Medulla oblongata (tissue), 1 donor: Measurements from ENCODE around the gene SLC25A12.
"Not testable (repeated sequence)": the region's sequence is repeated elsewhere in the genome, so short reads cannot be mapped to it uniquely, and the experiment has no call there.

Experiments
- DNase-seq: peaks from one replicate; pipeline ENCODE4 v3.0.0-alpha.2; 2015; ENCODE audit errors: extremely low spot score

The SLC25A12 gene

GRCh38 chr2:171893824-171894611 is at the start of gene SLC25A12:
TSS of gene SLC25A12 (minus strand) at chr2:171894244. CDS start at chr2:171894214, 30 bp downstream.
- DNase-seq, result peak; percentile 89

- no peak for DNase-seq
Measured at GRCh38 chr2:171941316-171941699, 47.3 kb upstream of the SLC25A12 start.

GRCh38 chr2:171939743-171940071 is 45.7 kb upstream of the SLC25A12 start:
- no peak for DNase-seq

GRCh38 chr2:171939058-171939742 is 45.2 kb upstream of the SLC25A12 start:
- no peak for DNase-seq

DNA sequence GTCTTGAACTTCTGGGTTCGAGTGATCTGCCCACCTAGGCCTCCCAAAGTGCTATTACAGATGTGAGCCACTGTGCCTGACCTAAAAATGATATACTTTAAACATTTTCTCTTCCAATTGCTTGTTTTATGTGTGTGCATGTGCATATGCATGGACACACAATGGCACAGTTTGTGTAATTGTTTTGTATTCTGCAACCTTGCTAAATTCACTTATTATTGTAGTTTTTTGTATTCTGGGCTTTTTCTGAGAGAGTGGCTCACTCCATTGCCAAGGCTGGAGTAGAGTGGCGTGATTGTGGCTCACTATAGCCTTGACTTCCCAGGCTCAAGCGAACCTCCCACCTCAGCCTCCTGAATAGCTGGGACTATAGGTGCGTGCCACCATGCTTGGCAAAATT is 36.3 kb upstream of the SLC25A12 start:
- DNase-seq, result no peak

- no peak for DNase-seq
Measured at GRCh38 chr2:171924170-171924942, 30.3 kb upstream of the SLC25A12 start.

DNA sequence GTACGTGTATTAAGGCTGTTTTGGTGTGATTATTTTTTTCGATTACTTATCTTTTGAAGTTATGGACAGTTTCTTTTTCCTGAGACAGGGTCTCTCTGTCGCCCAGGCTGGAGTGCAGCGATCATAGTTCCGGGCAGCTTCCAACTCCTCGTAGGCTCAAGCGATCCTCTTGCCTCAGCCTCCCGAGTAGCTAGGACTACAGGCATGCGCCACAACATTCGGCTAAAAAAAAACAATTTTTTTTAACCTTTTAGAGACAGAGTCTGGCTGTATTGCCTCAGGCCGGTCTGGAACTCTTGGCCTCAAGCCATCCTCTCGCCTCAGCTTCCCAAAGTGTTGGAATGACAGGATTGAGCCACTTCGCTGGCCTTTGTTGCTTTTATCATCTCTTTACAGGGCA is 29.2 kb upstream of the SLC25A12 start:
- no peak for DNase-seq

DNA sequence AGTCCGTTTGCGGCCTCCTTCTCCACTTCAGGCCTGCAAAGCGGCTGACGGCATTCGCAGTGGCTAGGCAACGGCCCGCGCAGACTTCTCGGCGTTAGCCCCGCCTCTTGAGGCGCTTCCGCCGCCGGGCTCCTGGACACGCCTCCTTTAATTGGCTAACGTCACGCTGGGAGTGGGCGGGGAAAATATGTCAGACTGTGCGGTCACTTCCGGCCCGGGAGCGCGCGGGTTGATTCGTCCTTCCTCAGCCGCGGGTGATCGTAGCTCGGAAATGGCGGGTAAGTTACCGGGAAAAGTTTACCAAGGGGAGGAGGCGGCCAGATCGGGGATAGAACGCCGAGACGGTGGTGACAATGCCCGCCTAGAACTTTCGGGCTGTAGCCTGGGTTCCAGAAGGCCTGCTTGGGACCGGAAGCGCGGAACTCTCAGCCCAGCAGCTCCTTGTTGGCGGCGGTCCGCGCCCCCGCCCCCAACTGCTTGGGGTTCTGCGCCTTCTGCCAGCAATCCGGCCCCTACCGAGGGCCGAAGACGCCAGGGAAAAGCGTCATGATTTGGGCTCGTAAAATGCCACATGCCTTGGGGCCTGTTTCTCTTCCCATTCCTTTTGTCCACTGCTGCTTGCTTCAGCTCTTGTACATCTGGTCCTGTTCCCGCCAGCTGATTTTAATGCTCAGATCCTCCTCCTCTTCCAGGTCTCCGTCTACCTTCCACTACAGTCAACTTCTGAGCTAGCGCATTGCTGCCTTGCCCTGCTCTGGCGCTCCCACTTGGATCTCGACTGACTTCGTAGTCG is 28.4 kb upstream of the SLC25A12 start, which contains the start of gene HAT1:
TSS of gene HAT1 (plus strand) at position 232 of the 793 bp plus-strand sequence. CDS start at position 272, 40 bp downstream.
- DNase-seq, result peak; percentile 99

DNA sequence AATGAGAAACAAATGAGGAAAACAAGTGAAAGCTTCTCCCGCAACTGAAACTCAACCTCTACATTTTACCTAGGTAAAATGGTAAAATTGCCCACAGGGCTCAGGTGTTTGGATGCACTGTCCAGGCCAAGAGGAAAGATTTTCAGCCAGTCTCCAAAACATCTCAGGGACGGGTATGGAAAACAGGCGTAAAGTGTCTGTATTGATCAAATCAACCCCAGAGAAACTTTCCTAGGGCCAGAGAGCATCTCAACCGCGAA is 27.9 kb upstream of the SLC25A12 start:
- DNase-seq, result no peak

DNA sequence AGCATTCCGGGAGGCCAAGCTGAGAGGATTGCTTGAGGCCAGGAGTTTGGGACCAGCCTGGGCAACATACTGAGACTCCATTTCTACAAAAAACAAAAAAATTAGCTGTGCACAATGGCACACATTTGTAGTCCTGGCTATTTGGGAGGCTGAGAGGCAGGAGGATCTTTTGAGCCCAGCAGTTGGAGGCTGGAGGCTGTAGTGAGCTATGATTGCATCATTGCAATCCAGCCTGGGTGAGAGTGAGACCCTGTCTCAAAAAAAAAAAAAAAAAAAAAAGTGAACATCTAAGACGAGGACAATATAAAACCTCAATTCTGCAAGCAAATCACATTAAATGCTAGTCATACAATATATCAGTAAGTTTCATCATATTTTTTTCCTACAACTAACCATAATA is 25.4 kb upstream of the SLC25A12 start:
- DNase-seq, result no peak

DNA sequence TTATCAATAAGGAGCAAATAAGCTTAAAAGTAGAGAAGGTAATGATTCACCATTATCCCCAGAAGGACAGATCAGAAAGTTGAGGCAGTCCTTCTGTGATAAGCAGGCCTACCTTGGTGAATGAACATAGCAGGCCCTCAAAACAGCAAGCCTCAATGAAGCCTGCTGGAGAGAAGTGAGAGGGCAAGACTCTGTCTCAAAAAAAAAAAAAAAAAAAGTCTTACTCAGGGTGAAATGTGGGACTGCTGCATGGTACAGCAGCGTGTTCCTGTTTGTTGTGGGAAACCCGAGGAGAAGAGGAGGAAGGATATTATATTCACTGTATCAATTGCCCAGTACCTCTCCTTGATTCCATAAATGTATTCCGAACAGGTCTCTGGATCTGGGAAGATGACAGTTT is 19.5 kb upstream of the SLC25A12 start:
- DNase-seq, result no peak

DNA sequence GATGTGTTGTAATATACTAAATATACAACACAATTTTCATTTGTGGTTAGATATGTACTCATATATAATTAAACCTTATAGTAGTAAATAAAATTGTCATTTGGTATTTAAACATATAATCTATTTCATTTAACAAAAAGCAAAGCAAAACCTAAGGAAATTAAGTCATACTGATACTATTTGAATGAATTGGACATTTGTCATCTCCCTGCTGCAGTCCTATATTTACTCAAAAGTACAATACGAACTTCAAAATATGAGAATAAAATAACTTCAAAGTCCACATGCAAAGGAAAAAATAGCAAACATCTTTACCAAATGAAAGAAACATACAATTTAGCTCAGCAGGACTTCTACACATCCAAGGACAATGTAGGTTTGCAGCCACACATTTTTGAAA is 16.4 kb upstream of the SLC25A12 start:
- DNase-seq, result no peak

DNA sequence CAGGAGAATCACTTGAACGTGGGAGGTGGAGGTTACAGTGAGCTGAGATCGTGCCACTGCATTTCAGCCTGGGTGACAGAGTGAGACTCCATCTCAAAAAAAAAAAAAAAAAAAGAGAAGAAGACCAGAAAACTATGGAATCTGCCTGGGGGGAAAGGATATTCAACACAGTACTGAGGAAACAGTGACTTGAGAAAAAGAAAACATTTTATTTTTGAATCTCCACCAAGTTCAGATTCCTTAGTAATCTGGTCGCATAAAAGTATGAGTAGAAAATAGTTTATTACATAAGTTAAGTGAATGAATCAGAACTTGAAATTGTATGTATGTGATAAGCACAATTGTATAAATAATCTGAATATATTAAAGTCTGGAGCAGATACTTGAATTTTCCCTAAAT is 15.2 kb upstream of the SLC25A12 start:
- DNase-seq, result no peak

- no peak for DNase-seq
Measured at GRCh38 chr2:171908235-171908634, 14.2 kb upstream of the SLC25A12 start.

DNA sequence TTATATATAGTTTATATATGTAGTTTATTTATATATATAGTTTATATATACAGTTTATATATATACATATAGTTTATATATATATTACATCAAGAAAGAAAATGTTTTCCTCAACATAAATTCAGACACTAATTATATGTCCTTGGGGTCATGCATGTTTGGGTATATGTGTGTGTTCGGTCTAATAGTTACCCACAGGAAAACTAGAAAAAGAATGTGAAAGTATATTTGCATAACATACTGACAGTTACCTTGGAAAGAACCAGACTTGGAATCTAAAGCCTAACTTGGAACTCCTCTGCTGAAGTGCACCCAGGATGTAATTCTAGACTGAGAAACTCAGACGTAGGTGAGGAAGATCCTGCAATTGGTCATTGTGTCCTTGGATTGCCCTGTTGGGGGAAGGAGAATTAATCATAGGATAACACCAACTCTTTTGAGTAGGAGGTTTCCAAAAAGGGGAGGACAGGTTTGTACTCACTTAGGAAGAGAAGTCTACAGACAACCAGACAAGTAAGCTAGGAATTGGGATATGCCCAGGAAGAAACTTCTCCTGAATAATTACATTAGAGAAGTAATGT is 8.9 kb upstream of the SLC25A12 start:
- DNase-seq, result no peak

GRCh38 chr2:171899623-171900282 is 5.7 kb upstream of the SLC25A12 start:
- DNase-seq, result not testable (repeated sequence)

DNA sequence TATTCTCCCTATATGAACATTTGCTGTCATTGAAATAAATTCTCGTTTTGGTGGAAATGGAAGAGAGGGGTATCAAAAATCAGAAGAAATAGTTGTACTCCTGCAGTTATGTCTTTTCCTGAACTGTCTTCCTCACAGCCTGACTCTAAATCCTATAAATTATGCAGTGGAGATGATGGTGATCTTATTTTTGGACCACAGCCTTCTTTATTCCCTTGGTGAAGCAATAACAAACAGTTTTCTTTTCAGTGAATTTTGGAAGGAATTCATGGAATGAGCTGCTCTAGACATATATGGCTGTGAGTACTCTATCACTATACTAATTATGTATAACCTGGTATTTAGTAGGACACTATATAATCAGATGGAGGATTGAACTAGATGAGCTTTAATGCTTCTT is 1.7 kb upstream of the SLC25A12 start:
- no peak for DNase-seq

- DNase-seq, result peak; percentile 18
Measured at GRCh38 chr2:171894612-171894947, 536 bp upstream of the SLC25A12 start.

DNA sequence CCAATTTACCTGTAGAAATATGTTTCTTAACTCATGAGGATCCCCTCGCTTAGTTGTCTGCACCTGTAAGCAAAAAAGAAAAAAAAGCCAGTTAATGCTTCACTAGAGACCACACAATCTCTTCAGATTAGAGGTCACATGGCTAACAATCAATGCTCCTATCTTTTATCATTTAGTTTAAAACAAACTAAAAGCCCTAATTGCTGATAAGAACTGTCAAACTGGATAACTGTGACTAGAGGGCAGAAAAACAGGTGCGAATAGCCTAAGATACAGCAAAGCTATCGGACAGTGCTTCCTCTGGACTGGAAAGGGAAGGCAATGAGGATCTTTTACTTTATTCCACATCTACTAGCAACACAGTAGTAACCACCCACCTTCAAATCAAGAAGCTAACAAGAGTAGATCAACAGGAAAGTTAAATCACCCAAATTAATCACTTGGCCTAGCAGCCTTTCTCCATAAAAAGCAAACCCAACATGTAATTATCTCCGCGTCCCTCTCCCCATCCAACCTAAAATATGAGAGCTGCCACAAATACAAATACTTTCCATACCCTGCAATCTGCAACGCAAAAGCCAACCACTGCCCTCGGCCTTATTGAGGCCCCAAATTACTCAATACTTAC is 734 bp downstream of the SLC25A12 start:
- peak; percentile 15 for DNase-seq

DNA sequence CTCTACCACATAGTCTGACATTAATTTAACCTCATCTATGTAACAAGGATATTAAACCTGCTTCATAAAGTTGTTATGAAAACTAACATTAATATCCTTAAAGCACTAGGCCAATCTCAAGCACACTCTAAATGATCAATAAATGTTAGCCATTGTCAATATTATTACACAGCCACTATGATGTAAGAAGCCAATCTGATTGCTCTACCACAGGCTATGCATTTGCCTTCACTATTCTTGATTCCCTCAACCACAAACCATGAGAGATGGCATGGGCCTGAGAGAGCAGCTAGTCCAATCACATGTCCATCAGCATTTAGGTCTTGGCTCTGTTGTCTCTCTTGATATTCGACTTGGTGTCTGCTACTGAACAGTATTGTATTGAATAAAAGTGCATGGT is 4.2 kb downstream of the SLC25A12 start:
- DNase-seq, result no peak

DNA sequence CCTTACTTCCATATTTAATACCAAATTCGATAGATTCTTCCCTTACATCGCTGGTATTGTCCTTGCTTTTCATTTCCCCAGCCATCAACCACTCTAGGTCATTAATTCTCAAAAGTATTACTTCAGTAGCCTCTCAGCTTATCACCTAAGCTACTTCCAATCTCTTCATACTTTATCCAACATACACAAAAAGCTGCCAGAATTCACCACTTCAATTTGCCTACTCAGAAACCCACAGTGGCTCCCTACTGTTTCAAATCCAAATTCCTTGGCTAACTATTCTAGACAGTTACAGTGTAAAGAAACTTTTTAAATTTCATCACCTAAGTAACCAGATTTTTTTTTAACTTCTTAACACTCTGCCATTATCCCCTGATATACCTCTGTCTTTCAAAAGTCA is 4.7 kb downstream of the SLC25A12 start:
- no peak for DNase-seq
